Neuron (in vitro differentiated cells): Measurements from ENCODE around the gene MLC1.
"Not testable (repeated sequence)": the region's sequence is repeated elsewhere in the genome, so short reads cannot be mapped to it uniquely, and the experiment has no call there.

Experiments used
- H2AFZ ChIP-seq: one replicate; pipeline ENCODE4 v1.6.1; 2013; ENCODE audit warnings: low read depth, mild to moderate bottlenecking, inconsistent platforms, low read length, moderate library complexity
- H3K27me3 ChIP-seq: one replicate; pipeline ENCODE4 v1.6.1; 2013; ENCODE audit warnings: low read length; ENCODE audit not compliant: insufficient read depth
- H3K36me3 ChIP-seq: one replicate; pipeline ENCODE4 v1.6.1; 2013; ENCODE audit warnings: low read length; ENCODE audit not compliant: insufficient read depth
- H3K4me1 ChIP-seq: one replicate; pipeline ENCODE4 v1.6.1; 2013; ENCODE audit warnings: low read length; ENCODE audit not compliant: insufficient read depth
- H3K4me3 ChIP-seq: 2 replicates; pipeline ENCODE4 v1.5.1; 2013; ENCODE audit warnings: mild to moderate bottlenecking, low read length, moderate library complexity
- H3K9me3 ChIP-seq: one replicate; pipeline ENCODE4 v1.6.1; 2013; ENCODE audit warnings: low read length

The MLC1 gene

GRCh38 chr22:50090412-50090714 is 5.1 kb upstream of the MLC1 start:
- Histone ChIP-seq H3K27me3 (peaks cover 6% of the 10 kb centered on the region), H3K4me3 (no peak overlapping the region), H2AFZ (no peak overlapping the region), H3K9me3 (peaks cover 2% of the 10 kb centered on the region), H3K4me1 (no peaks in the 10 kb centered on the region), H3K36me3 (no peaks in the 10 kb centered on the region)

- H3K27me3 ChIP-seq: peaks cover 6% of the 10 kb centered on the region
Observed at GRCh38 chr22:50089682-50090411, 4.6 kb upstream of the MLC1 start, which contains the start of gene MOV10L1. Gene MOV10L1 (plus strand): TSS chr22:50090006. CDS start chr22:50090089, 83 bp downstream.

DNA sequence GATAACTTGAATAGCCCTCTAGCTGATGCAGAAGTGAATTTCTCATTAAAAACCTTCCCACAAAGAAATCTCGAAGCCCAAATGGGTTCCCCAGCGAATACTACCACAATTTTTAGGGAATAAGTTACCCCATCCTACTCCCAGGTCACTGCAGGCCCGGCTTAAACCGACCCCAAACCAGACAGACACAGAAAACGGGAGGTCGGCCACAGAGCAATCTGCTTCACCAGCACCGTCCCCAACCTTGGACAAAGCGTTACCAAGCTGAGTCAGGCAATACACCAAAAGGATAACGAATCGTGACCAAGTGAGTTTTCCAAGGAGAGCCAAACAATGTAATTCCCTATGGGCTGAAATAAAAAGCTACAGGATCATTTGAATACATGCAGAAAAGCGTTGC is 4.0 kb upstream of the MLC1 start:
- H3K27me3 ChIP-seq: peaks cover 6% of the 10 kb centered on the region
- H3K4me1 ChIP-seq: no peaks in the 10 kb centered on the region
- no peak overlapping the region for H3K4me3 ChIP-seq
- H3K36me3 ChIP-seq: no peaks in the 10 kb centered on the region
- H3K9me3 ChIP-seq: peaks cover 2% of the 10 kb centered on the region
- no peak overlapping the region for H2AFZ ChIP-seq

More at GRCh38 chr22:50089682-50090411, 4.6 kb upstream of the MLC1 start, which contains the start of gene MOV10L1:
- Histone ChIP-seq H3K4me3 (no peak within 1 kb of the TSS), H3K4me1 (no peaks in the 10 kb centered on the region), H3K9me3 (peaks cover 2% of the 10 kb centered on the region), H2AFZ (no peak within 1 kb of the TSS), H3K36me3 (no peaks in the 10 kb centered on the region)

GRCh38 chr22:50088096-50088495 is 2.9 kb upstream of the MLC1 start:
- H3K4me1 ChIP-seq: peaks cover 4% of the 10 kb centered on the region

DNA sequence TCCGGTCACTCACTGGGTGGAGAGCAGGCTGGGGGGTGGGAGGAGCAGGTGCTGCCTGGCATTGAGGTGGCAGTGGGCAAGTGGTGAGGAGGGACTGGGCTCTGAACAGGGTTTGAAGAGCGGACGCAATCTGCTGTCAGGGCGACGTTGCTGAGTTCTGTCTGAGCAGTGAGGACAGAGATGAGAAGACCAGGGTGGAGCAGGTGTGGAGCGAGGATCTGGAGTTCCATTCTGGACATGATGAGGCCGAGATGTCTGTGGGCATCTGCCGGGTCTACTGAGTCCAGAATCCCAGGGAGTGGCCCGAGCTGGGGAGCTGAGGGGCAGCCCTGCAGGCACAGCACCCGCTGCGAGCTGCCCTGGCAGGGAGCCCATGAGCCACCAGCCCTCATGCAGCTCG is 2.4 kb upstream of the MLC1 start:
- peaks cover 4% of the 10 kb centered on the region for H3K4me1 ChIP-seq
- no peak overlapping the region for H3K4me3 ChIP-seq
- peaks cover 2% of the 10 kb centered on the region for H3K9me3 ChIP-seq
- peaks cover 6% of the 10 kb centered on the region for H3K27me3 ChIP-seq
- no peak overlapping the region for H2AFZ ChIP-seq
- H3K36me3 ChIP-seq: no peaks in the 10 kb centered on the region

More at GRCh38 chr22:50088096-50088495, 2.9 kb upstream of the MLC1 start:
- Histone ChIP-seq H3K9me3 (peaks cover 2% of the 10 kb centered on the region), H3K36me3 (no peaks in the 10 kb centered on the region), H3K27me3 (peaks cover 6% of the 10 kb centered on the region), H3K4me3 (no peak overlapping the region), H2AFZ (no peak overlapping the region)

DNA sequence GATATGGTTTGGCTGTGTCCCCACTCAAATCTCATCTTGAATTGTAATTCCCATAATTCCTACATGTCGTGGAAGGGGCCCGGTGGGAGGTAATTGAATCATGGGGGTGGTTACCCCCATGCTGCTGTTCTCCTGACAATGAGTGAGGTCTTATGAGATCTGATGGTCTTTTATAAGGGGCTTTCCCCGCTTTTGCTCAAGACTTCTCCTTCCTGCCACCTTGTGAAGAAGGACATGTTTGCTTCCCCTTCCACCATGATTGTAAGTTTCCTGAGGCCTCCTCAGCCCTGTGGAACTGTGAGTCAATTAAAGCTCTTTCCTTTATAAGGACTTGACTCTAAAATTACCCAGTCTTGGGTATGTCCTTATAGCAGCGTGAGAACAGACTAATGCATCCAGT is 1.7 kb upstream of the MLC1 start:
- H2AFZ ChIP-seq, H3K9me3 ChIP-seq, H3K36me3 ChIP-seq, H3K4me1 ChIP-seq, H3K4me3 ChIP-seq, H3K27me3 ChIP-seq: not testable (repeated sequence)

DNA sequence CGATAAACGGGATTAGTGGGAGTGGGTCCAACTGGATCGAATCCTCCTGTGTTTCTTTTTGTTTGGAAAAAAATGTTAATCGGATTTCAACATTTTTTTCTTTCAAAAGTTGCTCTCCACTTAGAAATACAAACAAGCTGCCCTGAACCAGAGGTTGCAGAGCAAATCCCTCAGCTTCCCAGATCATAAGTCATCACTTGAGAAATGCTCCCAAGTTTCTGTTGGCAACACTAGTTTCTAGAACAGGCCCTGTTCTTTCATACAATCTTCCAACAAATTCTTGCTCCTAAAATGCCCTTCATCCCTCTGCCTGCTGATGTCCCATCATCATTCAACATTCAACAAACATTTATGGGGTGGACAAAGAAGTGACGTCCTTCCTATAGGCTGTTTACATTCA is 1.3 kb upstream of the MLC1 start:
- H3K4me1 ChIP-seq: peaks cover 4% of the 10 kb centered on the region
- H3K36me3 ChIP-seq: no peaks in the 10 kb centered on the region
- H2AFZ ChIP-seq: no peak overlapping the region
- peaks cover 2% of the 10 kb centered on the region for H3K9me3 ChIP-seq
- peaks cover 1% of the 10 kb centered on the region for H3K27me3 ChIP-seq
- H3K4me3 ChIP-seq: no peak overlapping the region

DNA sequence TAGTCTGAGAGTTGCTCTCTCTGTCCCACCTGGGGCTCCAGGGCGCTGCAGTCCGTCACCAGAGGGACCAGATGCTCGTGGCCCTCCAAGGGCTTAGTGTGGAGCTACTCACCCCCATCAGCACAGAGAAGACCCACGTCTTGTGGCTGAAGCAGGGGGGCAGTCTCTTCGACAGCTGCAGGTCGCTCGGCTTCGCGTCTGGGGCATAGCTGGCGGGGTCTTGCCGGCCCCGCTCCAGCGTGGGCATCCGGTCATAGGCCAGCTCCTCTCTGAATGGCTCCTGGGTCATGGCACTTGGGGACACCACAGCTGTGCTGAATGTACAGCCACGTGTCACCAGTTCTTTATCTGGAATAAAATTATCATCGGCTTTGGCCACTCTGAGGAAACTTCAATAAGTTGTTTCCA is 608 bp downstream of the MLC1 start:
- H2AFZ ChIP-seq: no peak overlapping the region
- H3K27me3 ChIP-seq: no peaks in the 10 kb centered on the region
- H3K9me3 ChIP-seq: no peaks in the 10 kb centered on the region
- peaks cover 4% of the 10 kb centered on the region for H3K4me1 ChIP-seq
- H3K36me3 ChIP-seq: no peaks in the 10 kb centered on the region
- no peak overlapping the region for H3K4me3 ChIP-seq

DNA sequence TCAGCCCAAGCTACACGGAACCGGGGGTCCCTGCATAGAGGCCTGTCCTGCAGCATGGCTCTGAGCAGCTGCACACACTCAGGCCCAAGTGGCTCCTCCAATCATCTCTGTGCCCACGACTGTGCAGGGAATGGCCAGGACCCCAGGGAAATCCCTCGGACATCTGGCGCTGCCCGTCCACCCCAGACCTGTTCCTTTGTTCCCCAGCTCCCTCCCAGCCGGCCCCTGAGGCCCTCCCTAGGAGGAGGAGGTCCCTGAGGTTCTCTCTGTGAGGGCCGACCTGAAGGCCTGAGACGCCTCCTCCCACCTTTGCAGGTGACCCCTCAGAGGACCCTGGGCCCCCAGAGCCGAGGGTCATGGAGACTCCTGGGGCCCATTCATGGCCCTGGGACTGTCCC is 1.1 kb downstream of the MLC1 start:
- Histone ChIP-seq H2AFZ (no peak overlapping the region), H3K27me3 (no peaks in the 10 kb centered on the region), H3K36me3 (no peaks in the 10 kb centered on the region), H3K9me3 (no peaks in the 10 kb centered on the region), H3K4me3 (no peak overlapping the region), H3K4me1 (peaks cover 4% of the 10 kb centered on the region)

DNA sequence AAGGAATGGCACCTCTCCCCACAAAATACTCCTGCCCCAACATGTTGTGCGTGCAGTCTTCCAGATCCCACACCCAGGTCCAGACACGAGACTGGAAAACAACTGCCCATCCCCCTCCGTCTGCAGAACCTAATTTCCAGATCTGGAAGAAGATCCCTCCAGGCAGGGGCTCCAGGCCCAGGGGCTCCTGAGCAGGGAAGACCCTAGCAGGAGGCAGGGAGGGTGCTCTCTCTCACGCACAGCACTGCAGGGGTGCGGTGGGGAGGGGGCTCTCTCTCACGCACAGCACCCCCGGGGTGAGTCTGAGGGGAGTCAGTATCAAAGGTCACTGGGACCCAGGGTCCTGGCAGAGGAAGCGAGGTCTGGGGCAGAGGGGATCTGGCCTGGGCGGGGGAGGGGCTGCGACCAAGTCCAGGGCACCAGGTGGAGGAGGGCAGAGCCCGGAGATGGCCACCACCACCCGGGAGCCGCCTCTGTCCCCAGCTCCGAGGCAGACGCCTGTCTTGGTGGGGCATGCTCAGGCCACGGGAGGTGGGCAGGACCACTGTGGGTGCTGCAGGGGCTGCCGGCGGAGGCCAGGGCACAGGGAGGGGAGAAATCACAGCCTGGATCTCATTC is 1.7 kb downstream of the MLC1 start:
- Histone ChIP-seq H3K27me3 (no peaks in the 10 kb centered on the region), H2AFZ (no peak overlapping the region), H3K36me3 (no peaks in the 10 kb centered on the region), H3K4me3 (no peak overlapping the region), H3K9me3 (no peaks in the 10 kb centered on the region), H3K4me1 (peaks cover 4% of the 10 kb centered on the region)

- Histone ChIP-seq H3K27me3 (no peaks in the 10 kb centered on the region), H3K9me3 (no peaks in the 10 kb centered on the region), H3K36me3 (no peaks in the 10 kb centered on the region), H2AFZ (no peak overlapping the region), H3K4me3 (no peak overlapping the region), H3K4me1 (peaks cover 4% of the 10 kb centered on the region)
Observed at GRCh38 chr22:50082961-50083461, 2.2 kb downstream of the MLC1 start.

GRCh38 chr22:50082197-50082715 is 3.0 kb downstream of the MLC1 start:
- Histone ChIP-seq H3K4me3 (no peak overlapping the region), H3K4me1 (peaks cover 4% of the 10 kb centered on the region), H3K9me3 (no peaks in the 10 kb centered on the region), H3K27me3 (no peaks in the 10 kb centered on the region), H3K36me3 (no peaks in the 10 kb centered on the region), H2AFZ (no peak overlapping the region)

DNA sequence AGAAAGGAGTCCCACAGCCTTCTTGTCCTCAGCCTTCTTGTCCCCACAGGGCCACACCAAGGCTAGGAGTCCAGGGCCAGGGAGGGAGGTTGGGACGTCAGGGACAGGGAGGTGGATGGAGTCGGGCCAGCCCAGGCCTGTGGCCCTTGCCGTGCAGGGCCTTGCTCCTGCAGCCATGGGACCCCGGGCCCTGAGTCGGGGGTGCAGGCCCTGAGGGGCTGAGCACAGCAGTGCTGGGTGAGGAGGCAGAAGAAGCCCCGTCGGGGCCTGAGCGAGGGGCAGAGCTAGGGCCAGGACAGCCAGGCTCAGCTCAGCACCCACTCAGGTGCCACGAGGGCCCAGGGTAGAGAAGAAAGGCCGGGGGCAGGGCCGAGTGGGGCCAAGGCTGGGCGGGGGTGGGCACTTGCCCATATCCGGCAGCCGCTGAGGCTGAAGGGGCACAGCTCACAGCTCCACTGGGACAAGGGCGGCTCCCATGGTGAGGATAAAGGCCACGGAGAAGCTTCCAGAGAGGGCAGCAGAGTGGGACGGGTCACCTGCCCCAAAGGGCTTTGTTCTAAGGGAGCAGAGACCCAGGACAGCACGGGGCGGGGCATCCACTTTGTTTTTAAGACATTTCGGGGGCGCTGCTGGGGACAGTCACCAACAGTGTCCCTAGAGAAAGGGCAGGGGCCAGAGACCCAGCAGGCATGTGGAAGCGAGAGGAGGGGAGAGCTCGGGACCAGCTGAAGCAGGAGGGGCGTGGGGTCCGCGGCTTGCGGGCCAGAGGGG is 3.6 kb downstream of the MLC1 start:
- peaks cover 4% of the 10 kb centered on the region for H3K4me1 ChIP-seq
- H3K9me3 ChIP-seq: no peaks in the 10 kb centered on the region
- H2AFZ ChIP-seq: no peak overlapping the region
- H3K27me3 ChIP-seq: no peaks in the 10 kb centered on the region
- H3K4me3 ChIP-seq: no peak overlapping the region
- H3K36me3 ChIP-seq: no peaks in the 10 kb centered on the region
